T-helper 1 cell treated with Interleukin-12 subunit alpha and Interleukin-12 subunit beta and Interleukin-4 antibody, amounts not matched to agents 30 μg/mL and 1 μg/mL, for 36 hours (primary cell): ENCODE data around the gene HGFAC.

ENCODE experiments used
- H3K27ac Mint-ChIP-seq: one replicate; pipeline ENCODE4 v1.8.0; 2021; ENCODE audit warnings: mild to moderate bottlenecking, mixed read lengths
- H3K27me3 Mint-ChIP-seq: one replicate; pipeline ENCODE4 v1.8.0; 2021; ENCODE audit warnings: low read depth, mixed read lengths
- H3K36me3 Mint-ChIP-seq: one replicate; pipeline ENCODE4 v1.8.0; 2021; ENCODE audit warnings: low read depth, mixed read lengths
- H3K4me1 Mint-ChIP-seq: one replicate; pipeline ENCODE4 v1.8.0; 2021; ENCODE audit warnings: low read depth, mixed read lengths
- H3K4me3 Mint-ChIP-seq: one replicate; pipeline ENCODE4 v1.8.0; 2021; ENCODE audit warnings: mild to moderate bottlenecking, moderate library complexity, mixed read lengths
- H3K9me3 Mint-ChIP-seq: one replicate; pipeline ENCODE4 v1.8.0; 2021; ENCODE audit warnings: mixed read lengths

HGFAC gene

GRCh38 chr4:3473181-3473950 is 31.6 kb downstream of the HGFAC start:
- Mint-ChIP-seq H3K4me3 (no peak overlapping the region), H3K9me3 (no peaks in the 10 kb centered on the region), H3K27ac (no peak overlapping the region), H3K4me1 (no peaks in the 10 kb centered on the region), H3K36me3 (no peaks in the 10 kb centered on the region), H3K27me3 (no peaks in the 10 kb centered on the region)

DNA sequence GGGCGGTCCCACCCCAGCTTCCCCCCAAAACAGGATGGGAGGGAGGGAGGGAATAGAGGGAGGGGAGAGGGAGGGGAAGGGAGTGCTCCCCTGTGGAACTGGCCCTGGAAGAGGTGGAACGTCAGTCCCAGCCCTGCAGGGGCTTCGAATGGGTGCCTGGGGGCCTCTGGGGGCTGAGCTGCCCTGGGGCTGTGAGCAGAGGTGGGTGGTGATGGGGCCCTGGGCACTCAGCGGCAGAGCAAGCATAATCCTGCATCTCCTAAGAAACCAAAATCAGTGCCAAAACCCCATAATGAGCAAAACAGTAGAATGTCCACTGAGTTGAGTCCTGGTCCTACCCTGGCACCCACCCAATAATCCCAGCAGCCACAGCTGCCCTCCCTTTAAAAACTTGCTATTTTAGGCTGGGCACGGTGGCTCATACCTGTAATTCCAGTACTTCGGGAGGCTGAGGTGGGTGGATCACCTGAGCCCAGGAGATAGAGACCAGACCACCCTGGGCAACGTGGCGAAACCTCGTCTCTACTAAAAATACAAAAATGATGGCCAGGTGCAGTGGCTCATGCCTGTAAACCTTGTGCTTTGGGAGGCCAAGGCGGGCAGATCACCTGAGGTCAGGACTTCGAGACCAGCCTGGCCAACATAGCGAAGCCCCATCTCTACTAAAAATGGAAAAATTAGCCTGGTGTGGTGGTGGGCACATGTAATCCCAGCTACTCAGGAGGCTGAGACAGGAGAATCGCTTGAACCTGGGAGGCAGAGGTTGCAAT is 32.4 kb downstream of the HGFAC start:
- H3K4me3 Mint-ChIP-seq, result no peak overlapping the region
- H3K9me3 Mint-ChIP-seq, result no peaks in the 10 kb centered on the region
- no peaks in the 10 kb centered on the region for H3K36me3 Mint-ChIP-seq
- H3K27ac Mint-ChIP-seq, result no peak overlapping the region
- no peaks in the 10 kb centered on the region for H3K27me3 Mint-ChIP-seq
- no peaks in the 10 kb centered on the region for H3K4me1 Mint-ChIP-seq

GRCh38 chr4:3475041-3475712 is 33.4 kb downstream of the HGFAC start:
- H3K9me3 Mint-ChIP-seq, result no peaks in the 10 kb centered on the region
- no peaks in the 10 kb centered on the region for H3K36me3 Mint-ChIP-seq
- H3K27ac Mint-ChIP-seq, result no peak overlapping the region
- no peaks in the 10 kb centered on the region for H3K27me3 Mint-ChIP-seq
- no peak overlapping the region for H3K4me3 Mint-ChIP-seq
- H3K4me1 Mint-ChIP-seq, result no peaks in the 10 kb centered on the region

DNA sequence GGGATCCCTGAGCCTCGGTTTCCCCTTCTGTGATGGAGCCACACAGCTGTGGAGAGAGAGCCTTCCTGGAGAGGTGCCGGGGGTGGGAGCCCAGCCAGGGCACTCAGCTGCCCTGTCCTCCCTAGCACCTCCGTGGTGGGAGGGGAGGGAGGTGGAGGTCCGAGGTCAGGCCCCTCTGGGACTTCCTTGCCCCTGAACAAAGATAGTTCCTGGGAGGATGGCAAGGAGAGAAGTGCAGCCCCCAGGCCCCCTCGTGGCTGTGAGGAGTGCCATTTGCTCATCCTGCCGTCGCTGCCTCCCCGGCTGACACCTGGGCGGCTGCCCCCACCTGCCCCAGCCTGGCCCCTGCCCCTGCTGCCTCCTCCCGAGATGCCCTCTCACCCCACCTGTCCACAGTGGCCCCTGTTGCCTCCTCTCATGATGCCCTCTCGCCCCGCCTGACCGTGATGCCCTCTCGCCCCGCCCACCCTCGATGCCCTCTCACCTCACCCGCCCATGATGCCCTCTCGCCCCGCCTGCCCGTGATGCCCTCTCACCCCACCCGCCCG is 34.0 kb downstream of the HGFAC start:
- Mint-ChIP-seq H3K27me3 (no peaks in the 10 kb centered on the region), H3K4me1 (no peaks in the 10 kb centered on the region), H3K4me3 (no peak overlapping the region), H3K27ac (no peak overlapping the region), H3K9me3 (no peaks in the 10 kb centered on the region), H3K36me3 (no peaks in the 10 kb centered on the region)

- H3K4me3 Mint-ChIP-seq, result no peak overlapping the region
- no peak overlapping the region for H3K27ac Mint-ChIP-seq
Observed at GRCh38 chr4:3476341-3476747, 34.6 kb downstream of the HGFAC start.

DNA sequence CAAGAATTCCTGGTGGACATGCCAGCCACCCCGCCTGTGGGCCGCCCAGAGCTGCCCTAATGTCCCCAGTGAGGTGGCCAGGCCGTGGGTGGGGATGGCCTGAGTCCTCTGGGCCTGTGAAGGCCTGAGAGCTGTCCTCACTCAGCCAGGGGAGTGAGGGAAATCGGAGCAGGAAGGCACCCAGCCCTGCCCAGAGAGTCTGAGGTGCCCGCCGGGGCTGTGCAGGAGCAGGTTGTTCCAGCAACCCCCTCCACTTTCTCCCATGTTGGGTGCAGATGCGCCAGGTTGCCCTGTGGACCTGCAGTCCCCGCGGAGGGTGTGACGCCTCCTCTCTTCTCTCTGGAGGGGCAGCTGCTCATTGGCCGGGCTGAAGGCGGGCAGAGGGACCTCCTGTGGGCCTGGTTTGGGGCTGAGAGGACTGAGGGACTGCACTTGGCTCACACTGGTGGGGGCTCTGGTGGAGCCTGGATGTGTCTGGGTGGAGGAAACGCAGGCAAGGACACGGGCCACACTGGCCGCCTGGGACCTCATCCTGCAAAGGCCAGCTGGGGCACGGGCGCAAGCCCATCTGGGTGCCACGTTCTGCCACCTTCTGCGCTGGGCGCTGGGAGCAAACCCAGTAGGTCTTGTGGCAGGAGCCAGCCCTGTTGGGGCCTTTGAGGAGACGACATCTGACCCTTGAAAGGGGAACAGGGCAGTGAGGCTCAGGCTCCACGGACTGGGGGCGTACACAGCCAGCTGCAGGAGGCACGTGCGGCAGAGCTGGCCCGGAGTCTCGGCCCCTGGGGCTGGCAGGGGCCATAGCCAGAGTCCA is 35.4 kb downstream of the HGFAC start:
- H3K9me3 Mint-ChIP-seq, result no peaks in the 10 kb centered on the region
- no peak overlapping the region for H3K27ac Mint-ChIP-seq
- no peak overlapping the region for H3K4me3 Mint-ChIP-seq
- H3K36me3 Mint-ChIP-seq, result no peaks in the 10 kb centered on the region
- H3K27me3 Mint-ChIP-seq, result peaks cover 11% of the 10 kb centered on the region
- no peaks in the 10 kb centered on the region for H3K4me1 Mint-ChIP-seq

More at GRCh38 chr4:3476341-3476747, 34.6 kb downstream of the HGFAC start:
- Mint-ChIP-seq H3K27me3 (peaks cover 4% of the 10 kb centered on the region), H3K4me1 (no peaks in the 10 kb centered on the region), H3K36me3 (no peaks in the 10 kb centered on the region), H3K9me3 (no peaks in the 10 kb centered on the region)

DNA sequence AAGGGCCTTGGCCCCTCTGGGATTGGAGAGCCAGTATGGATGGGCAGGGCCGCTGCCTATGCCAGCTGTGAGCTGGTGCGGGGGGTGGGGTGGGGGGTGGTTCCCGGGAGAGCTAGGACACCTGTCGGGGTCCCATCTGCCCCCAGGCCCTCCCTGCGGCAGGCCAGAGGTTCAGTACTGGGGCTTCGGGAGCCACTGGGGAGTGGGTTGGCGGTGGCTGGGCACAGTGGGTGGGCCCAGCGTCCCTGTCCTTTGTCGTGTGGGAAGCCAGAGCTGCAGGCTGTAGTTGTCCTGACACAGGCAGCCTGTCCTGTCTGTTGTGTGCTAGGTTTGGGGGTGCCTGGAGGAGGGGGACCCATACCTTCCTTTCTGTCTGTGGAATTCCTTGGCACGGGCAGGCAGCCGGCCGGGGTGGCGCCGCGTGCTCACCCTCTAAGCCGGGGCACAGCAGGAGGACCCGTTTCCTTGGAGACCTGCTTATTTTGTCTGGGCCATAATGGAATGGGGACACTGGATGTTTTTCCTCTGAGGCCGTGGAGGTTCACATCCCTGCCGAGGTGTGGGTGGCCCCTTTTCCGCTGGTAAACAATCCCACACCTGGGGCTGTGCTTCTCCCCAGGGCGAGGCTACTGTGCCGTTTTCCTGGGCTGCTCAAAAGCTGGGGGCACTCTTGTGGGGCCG is 36.1 kb downstream of the HGFAC start:
- Mint-ChIP-seq H3K9me3 (no peaks in the 10 kb centered on the region), H3K36me3 (no peaks in the 10 kb centered on the region), H3K27ac (no peak overlapping the region), H3K4me3 (no peak overlapping the region), H3K27me3 (peaks cover 11% of the 10 kb centered on the region), H3K4me1 (no peaks in the 10 kb centered on the region)

GRCh38 chr4:3478446-3479357 is 36.9 kb downstream of the HGFAC start:
- peaks cover 11% of the 10 kb centered on the region for H3K27me3 Mint-ChIP-seq
- no peaks in the 10 kb centered on the region for H3K36me3 Mint-ChIP-seq
- H3K27ac Mint-ChIP-seq, result no peak overlapping the region
- no peaks in the 10 kb centered on the region for H3K9me3 Mint-ChIP-seq
- H3K4me1 Mint-ChIP-seq, result no peaks in the 10 kb centered on the region
- H3K4me3 Mint-ChIP-seq, result no peak overlapping the region

- Mint-ChIP-seq H3K9me3 (no peaks in the 10 kb centered on the region), H3K27ac (no peak overlapping the region), H3K36me3 (no peaks in the 10 kb centered on the region), H3K4me1 (no peaks in the 10 kb centered on the region), H3K27me3 (peaks cover 14% of the 10 kb centered on the region), H3K4me3 (no peak overlapping the region)
Observed at GRCh38 chr4:3479358-3480101, 37.8 kb downstream of the HGFAC start.

- peaks cover 17% of the 10 kb centered on the region for H3K27me3 Mint-ChIP-seq
- H3K4me1 Mint-ChIP-seq, result no peaks in the 10 kb centered on the region
- H3K27ac Mint-ChIP-seq, result no peak overlapping the region
- no peaks in the 10 kb centered on the region for H3K9me3 Mint-ChIP-seq
- no peaks in the 10 kb centered on the region for H3K36me3 Mint-ChIP-seq
- no peak overlapping the region for H3K4me3 Mint-ChIP-seq
Observed at GRCh38 chr4:3480528-3481112, 38.9 kb downstream of the HGFAC start.

DNA sequence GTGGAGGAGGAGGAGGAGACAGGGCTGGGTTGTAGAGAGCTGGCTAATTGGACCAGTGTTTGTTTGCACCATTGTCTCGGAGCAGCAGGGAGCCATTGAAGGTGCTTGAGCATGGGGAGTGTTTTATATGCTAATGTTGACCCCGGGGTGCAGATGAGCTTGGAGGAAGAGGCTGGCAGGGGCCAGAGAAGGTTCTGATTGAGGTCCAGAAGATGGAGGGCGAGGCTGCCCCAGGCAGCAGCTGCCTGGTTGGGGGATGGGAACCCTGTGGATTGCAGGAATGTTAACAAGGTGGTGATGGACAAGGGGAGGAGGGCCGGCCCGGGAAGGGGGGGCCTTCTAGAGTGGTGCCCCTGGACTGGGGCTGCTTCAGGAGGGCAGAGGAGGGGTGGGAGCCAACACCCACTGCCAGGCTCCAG is 39.4 kb downstream of the HGFAC start:
- Mint-ChIP-seq H3K4me1 (no peaks in the 10 kb centered on the region), H3K27me3 (peaks cover 17% of the 10 kb centered on the region), H3K9me3 (no peaks in the 10 kb centered on the region), H3K4me3 (no peak overlapping the region), H3K27ac (no peak overlapping the region), H3K36me3 (no peaks in the 10 kb centered on the region)

GRCh38 chr4:3481783-3482393 is 40.1 kb downstream of the HGFAC start:
- Mint-ChIP-seq H3K9me3 (no peaks in the 10 kb centered on the region), H3K36me3 (no peaks in the 10 kb centered on the region), H3K27ac (no peak overlapping the region), H3K27me3 (peaks cover 17% of the 10 kb centered on the region), H3K4me1 (no peaks in the 10 kb centered on the region), H3K4me3 (no peak overlapping the region)
